ENCODE measurements around the gene REG3A.

The REG3A gene

DNA sequence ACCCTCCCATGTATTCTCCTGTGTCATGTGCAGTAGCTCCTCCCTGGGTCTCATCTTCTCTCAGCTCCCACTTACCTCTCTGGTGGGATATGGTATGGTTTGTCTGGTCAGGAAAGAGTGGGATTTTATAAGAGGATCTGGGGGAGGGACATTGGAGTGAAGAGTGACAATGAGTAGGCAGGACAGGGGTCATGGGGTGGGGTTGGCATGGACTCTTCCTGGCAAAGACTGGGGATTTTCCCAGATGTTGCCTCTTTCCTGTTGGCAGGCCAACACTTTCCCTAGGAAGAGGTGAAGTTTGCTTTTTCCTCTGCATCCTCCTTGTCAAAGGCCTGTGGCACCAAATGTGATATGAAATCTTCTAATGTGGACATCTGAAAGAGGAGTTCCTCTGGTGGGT is at the start of gene REG3A:
Gene REG3A (minus strand): TSS at position 101 of the 400 bp plus-strand sequence. CDS start 348 bp downstream, outside the sequence.
- no peak for FAIRE-seq

DNA sequence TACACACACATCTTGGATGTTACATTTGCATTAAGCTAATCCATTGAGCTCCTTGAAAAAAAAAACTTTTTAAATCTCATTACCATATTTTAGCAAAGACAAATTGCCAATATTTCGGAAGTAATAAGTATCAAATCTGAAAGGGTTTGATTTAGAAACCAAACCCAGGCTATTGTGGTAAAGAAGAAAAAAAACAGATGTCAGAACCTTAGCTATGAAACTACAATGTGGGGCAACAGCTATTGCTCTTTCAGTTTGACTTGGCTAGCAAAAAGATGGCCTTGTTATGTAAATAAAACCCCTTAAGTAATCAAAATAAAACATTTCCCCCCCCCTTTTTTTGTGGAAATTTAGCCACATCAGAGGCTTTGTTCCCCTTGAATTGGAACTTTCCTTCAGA is 41.2 kb upstream of the REG3A start:
- FAIRE-seq = no peak

DNA sequence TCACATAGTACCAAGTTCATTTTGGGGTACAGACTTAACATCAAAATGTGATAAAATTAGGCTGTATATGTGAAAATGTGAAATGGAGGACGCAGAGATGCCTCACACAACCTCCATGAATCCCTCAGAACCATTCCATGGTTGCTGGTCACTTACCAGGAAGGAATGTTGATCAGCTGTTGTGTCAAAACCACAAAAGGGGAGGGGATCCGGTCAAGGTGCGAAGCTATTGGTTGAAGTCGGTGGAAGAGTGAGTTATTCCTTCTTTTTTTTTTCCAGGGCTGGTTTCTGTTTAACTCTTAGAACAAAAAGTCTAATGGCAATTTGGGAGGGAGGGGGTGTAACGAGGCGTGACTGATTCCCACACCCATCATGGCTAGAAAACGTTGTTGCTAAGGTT is 32.3 kb upstream of the REG3A start:
- FAIRE-seq = no peak

DNA sequence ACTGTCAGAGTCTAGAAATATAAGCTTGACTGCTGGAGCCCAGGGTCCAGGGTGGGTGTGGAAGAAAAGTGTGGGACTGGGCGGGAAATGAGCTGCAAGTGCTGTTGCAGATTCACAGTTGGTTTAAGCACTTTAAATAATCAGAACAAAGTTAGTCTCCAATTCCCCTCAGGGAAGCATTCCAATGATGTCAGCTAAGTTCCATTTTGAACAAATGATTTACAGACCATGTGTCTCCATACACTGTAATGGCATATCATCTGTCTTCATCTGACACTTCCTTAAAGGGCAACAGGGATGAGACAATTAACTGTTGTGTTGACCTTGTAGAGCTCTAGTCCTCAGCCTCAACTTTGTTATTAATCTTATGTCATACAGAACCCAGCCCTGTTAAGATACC is 31.5 kb upstream of the REG3A start:
- FAIRE-seq = no peak

DNA sequence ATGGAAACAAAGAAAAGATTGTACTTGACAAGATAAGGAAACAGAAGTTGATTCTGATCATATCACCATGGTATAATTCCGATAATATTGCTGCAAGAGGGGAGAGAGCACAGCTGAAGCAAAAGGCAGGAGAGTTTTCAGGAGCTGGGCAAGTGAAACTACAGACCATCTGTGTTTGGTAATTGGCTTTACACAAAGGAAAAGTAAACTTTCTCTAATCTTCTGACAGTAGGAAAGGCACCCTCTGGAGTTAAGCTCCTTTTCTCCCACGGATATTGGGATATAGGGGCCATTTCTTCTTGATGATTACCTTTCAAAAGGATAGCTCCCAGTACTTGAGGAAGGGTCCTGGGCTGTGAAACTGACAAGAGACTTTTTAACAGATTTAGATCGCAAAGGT is 29.9 kb upstream of the REG3A start:
- FAIRE-seq = no peak

DNA sequence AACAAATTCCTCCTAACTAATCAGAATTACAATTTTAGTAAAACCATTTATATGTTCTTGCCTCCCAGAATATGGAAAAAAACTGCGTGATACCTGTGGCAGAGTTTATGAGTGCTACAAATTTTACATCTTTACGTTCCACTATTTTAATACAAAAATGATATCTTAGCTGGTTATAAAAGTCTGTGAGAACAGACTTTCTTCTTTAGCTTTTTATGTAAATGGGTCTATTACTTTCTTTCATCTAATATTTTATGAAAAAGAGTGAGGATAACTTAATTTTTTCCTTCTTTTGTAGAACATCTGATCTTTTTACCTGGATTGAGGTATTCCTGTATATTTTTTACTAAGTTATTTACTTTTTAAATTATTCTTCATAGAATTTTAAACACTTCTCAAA is 22.1 kb upstream of the REG3A start:
- FAIRE-seq = no peak

DNA sequence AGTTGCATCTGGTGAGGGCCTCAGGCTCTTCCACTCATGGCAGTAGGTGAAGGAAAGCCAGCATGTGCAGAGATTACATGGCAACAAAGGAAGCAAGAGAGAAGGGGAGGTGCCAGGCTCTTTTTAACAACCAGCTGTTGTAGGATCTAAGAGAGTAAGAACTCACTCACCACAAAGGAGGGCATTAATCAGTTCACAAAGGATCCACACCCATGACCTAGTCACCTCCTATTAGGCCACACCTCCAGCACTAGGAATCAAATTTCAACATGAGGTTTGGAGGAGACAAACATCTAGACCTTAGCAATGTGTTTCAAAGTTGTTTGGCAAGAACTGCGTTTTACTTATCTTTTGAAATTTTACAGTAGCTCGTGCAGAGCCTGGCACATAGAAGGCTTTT is 20.5 kb upstream of the REG3A start:
- no peak for FAIRE-seq

DNA sequence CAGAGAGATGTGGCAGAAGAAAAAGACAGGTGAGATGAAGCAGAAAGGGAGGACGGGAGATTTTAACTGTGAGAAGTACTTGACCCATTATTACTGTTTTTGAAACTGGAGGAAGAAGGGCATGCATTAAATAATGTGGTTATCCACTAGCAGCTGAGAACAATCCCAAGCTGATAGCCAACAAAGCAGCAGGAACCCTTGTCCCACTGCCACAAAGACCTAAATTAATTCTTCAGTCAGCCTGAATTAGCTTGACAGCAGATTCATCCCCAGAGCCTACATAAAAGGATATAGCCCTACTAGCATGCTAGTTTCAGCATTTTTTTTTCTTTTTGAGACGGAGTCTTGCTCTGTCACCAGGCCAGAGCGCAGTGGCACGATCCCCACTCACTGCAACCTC is 19.5 kb upstream of the REG3A start:
- no peak for FAIRE-seq

DNA sequence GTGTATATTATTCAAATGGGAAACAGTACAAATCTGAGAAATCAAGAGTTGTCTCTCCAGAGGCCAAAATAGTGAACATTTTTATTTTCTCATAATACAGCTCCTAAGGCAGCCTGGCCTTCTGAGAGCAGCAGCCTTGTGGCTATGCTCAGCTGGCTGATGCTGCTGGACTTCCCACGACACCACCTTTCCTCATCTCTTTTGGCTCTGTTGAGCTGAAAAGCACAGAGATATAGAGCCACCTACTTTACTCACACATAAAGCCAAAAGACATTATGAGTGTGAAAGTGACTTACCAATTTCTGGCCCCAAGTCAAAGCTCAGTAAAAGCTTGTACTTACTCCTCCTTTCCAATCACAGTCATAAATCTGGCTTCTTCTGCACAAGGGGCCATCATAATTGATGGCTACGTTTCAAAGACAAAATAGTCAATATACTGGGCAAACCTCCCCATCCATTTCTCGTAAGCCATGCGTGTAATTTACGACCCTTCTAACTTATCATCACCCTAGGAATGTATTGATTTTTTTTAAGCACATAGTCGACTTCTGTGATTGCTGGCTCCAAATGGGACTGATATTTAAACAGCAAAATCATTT is 18.6 kb upstream of the REG3A start:
- no peak for FAIRE-seq

DNA sequence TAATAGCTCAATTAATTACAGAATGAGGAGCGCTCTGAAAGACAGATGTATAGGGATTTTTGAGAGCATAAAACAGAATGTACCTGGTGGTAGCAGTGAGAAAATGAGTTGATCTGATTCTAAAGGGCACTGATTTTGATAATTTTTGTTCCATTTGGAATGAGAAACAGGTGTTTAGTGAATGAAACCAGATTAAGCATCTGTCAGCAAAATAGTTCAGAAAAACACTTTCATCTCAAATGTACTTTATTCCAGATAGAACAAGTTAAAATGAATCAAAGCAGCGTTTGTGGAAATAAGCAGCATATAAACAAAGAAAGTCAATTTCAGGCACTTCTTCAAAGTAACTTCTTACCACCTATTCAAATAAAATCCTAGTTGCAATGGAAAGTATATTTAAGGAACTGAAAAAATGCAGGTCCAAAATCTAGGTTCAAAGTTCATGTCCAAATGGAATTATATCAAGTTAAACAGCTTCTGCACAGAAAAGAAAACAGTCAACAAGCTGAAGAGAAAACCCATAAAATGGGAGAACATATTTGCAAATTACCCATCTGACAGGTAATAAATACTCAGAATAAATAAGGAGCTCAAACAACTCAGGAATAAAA is 11.9 kb upstream of the REG3A start:
- FAIRE-seq = no peak

DNA sequence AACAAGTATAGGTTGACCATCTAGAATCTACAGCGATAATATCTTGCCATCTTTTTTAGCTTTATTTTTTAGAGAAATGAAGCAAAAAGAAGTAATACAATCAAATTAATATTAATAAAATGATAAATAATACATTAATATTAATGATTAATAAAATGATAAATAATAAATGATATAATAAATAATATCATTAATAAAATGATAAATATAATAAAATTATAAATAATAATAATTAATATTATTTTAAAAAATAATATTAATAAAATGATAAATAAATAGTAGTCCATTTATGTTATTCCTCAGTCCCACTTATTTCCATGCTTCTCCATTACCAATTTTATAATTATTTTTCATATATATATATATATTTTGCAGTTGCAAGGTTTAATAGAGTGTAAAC is 3.2 kb upstream of the REG3A start:
- peak; percentile 97 for FAIRE-seq

DNA sequence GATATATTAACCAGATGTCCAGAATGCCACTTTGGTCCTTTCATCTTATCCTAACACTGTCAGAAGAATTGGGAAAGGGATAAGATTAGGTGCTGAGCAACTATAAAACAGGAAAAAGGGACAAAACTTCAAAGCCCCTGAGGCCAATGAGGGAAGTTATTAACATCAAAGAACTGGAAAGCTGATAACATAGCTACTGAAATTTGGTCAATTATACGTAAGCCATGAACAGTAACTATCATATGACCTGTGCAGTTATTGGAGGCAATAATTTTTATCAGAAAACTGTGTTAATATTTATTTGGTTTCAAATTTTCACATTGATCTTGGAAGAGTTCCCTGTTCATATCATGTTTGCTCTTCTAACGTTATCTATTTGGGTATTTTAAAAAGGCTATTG is 2.6 kb upstream of the REG3A start:
- FAIRE-seq = no peak

DNA sequence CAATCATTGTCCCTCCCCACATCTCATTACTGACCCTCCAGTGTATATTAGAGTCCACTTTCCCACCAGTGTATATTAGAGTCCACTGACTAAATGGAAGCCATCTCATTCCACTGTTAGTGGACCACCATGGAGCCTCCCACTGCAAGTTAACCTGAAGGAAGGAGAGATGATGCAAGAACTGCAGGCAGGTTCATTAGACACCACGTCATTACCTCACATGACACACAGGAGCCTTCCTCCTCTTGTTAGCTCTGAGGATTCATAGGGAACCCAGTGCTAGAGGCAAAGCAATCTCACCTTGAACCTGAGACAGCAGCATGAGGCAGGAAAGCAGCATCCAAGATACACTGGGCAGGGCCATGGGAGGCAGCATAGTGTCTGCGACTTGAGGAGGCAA is 523 bp downstream of the REG3A start:
- no peak for FAIRE-seq

DNA sequence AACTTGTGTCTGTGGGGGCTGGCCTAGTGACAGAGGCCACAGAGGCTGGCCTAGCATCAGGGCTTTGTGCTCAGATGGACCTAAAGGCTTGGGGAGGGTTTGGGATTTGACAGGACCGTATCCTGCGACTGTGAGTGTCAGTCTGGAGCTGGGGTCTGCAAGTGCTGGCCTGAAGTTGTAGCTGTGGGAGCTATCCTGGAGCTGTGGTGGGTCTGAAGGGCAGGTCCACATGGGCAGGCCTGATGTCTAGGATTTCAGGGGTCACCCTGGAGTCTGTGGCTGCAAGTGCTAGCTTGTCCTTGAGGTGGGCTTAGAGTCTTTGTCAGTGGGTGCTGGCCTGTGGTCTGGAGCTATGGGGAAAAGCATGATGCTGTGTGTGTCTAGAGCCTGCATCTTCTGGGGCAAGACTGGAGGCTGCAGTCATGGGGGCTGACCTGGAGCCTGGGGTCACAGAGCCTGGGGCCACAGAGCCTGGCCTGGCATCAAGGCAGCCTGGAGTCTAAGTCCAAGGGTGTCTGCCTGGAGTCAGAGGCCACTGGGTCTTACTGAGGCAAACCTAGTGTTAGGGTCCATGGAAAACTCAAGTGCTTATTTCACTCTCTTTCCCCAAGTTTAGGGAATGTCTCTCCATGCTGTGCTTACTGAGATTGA is 3.6 kb downstream of the REG3A start:
- no peak for FAIRE-seq

DNA sequence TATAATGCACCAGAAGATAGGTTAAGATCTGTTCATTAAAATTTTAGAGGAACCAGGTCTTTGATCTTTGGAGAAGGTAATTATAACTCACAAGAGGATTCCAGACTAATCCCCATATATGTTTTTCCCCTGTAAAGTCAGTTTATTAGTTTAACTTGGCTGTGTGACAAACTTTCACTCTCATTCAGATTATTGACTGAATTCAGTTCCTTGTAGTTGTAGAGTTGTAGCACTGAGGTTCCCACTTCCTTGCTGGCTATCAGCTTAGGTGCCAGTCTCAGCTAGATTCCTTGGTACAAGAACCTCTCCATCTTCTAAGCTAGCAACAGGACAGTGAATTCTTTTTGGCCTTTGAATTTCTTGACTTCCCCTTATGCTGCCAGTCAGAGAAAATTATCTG is 20.1 kb downstream of the REG3A start:
- FAIRE-seq = no peak

DNA sequence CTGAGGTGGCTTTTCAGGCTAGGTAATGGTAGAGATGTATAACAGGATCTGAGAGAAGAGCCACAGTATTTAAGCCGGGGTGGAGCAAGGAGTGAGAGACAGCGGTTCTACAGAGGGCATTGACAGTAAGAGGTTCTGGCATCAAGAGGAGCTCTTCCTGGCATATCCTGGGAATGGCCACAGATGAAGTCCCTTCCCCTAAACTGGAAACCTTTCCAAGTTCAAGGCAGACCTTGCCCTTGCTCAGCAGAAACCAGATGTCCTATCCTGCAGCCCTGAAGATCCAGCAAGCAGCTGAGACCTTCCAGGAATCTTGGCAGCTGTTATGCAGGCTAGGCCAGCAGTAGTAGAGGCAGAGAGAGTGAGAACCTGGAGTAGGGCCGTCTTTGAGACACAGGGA is 21.2 kb downstream of the REG3A start:
- no peak for FAIRE-seq

DNA sequence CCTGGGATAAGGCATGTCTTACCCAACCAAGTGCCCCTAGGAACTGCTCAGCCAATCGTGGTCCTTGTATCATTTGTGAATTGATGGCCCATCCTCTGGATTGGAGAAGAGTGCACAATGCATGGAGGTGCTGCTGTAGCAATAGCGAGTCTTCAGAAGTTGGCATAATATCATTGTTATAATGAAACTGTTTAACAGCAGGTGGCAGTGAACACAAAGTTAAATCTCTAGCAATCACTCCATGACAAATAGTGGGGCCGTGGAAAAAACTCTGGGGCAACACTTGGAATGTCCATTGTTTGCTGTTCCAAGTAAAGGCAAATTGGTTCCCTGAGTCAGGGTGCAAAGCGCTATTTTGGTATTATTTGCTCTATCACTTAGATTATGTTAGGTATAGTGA is 27.9 kb downstream of the REG3A start:
- FAIRE-seq = no peak

DNA sequence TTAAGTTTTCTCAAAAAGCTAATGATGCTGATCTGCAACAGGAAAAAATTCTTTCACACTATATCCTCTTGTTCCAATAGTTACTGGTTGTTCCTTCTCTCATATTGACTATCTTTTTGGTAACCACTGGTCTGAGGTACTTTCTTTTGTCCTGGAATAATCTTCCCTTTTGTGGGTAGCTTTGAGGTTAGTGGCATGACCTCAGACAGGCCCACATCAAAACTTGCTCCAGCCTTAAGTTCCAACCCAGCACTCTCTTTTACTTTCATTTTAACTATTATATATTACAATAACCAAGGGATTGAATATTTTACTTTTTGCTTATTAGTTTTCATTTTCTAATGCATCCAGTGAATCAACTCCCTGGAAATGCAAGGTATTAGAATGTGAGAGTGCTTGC is 29.7 kb downstream of the REG3A start:
- FAIRE-seq = no peak

DNA sequence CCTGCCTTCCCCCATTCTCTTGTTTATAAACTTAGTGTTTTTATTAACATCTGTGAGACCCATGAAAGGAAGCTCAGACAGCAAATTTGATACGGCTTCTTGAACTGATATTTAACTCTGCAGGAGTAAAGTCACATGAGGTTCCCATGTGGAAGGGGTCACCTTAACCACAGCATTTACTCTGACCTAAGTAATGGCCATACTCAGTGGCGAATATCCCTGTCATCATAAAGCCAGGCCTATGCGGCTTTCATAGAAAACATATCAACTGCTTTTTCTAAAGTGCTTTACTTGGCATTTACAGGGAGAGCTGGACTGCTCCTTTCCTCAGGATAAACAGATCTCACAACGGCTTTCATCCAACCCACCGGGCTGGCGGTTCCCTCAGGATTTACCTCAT is 30.3 kb downstream of the REG3A start:
- no peak for FAIRE-seq

DNA sequence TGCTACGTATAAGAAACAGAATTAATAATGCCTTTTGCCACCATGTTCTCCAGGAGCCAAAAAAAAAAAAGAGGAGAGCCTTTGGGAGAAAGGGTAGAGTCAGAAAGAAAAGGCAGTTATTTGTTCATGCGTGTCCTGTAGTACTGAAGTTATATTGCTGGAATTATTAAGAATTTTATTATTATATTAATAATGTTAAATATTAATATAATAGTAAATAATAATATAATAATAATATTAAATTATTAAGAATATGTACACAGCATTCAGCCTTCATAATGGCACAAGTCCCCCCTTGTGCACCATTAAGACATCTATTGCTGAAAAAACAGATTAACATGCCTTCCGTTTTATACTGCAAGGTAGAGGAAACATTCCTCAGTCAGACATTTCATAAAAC is 31.1 kb downstream of the REG3A start:
- FAIRE-seq = no peak

DNA sequence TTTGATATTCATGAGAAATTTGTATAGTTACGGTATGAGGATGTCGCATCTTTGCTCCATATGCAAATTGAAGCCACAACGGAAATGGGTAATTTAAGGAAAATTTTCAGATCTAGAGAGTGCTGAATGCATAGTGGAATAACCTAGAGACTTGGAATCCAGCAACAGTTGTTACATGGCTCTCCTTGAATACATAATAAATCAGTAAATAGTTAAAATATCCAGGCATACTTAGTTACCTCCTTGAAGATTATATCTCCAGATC is 33.9 kb downstream of the REG3A start:
- FAIRE-seq = no peak

DNA sequence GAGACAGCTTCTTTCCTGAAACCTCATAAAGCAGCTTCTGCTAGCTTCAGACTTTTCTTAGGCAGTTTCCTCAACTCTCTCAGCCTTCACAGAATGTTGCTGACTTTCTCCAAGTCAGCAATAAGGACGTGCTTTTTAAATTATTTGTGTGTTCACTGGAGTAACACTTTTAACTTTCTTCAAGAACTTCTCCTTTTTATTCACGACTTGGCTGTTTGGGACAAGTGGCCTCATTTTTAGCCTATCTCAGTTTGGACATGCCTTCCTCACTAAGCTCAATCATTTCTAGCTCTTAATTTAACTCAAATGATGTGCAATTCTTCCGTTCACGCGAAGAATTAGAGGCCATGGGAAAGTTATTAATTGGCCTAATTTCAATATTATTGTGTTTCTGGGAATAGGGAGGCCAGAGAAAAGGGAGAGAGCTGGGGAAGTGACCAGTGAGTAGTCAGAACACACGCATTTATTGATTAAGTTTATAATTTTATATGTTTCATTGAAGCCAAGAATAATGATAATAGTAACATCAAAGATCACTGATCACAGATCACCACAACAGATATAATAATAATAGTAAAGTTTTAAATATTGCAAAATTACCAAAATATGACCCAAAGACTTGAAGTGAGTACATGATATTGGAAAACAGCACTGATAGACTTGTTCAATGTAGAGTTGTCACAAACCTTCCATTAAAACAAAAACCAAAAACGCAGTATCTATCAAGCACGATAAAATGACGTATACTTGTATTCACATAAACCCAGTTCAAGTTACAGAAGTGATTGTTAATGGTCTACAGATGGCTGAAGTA is 34.4 kb downstream of the REG3A start:
- no peak for FAIRE-seq

DNA sequence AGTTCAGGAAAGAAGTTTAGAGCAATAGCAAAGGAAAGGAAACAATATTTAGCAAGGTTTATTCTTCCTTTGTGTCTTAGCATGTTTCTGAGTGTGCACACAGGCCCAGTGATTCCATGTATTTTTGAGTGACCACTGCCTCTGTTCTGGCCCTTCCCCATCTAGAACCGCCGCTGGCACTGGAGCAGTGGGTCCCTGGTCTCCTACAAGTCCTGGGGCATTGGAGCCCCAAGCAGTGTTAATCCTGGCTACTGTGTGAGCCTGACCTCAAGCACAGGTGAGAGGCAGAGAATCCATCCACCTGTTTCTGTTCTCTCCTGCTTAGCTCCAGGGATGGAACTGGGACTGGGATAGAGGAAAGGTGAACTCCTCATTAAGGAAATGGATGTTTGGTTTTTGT is 36.9 kb downstream of the REG3A start:
- no peak for FAIRE-seq

DNA sequence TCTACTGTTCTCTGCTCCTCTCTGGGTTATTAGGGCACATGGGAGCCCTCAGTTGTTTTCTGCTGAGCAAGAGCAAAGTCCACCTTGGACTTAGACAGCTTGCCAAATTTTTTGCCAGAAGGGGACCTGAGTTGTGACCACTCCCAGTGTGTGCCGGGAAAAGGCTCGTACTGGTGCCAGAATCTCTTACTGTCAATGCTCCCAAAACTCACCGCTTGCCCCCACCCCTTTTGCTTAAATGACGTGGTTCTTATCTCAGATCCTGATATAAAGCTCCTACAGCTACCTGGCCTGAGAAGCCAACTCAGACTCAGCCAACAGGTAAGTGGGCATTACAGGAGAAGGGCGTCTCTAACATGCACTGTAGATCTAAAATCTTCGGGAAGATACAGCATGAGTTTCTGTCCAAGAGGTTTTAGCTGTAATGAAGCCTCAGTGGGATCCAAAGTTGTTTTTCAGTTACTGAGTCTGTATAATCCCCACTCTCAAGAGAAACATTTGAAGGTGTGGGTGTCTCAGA is 39.3 kb downstream of the REG3A start, which contains the start of gene REG1A:
Gene REG1A (plus strand): TSS at position 295 of the 520 bp plus-strand sequence. CDS start 374 bp downstream, outside the sequence.
- FAIRE-seq = no peak
